DMS153 (cell line): ENCODE measurements around the gene GJA4.

Experiments
- DNase-seq: peaks from one replicate; lab custom pipeline; 2025; lab: John Stamatoyannopoulos, UW

GJA4 gene

GRCh38 chr1:34839526-34840305 lies 46.9 kb downstream of the GJA4 start:
- no peak for DNase-seq

GRCh38 chr1:34840426-34840825 lies 47.6 kb downstream of the GJA4 start:
- DNase-seq, result no peak

- no peak for DNase-seq
These were observed 49.3 kb downstream of the GJA4 start for GRCh38 chr1:34842073-34842472.

- no peak for DNase-seq
These were observed 50.2 kb downstream of the GJA4 start for GRCh38 chr1:34842952-34843371.

- DNase-seq, result no peak
These were observed 50.8 kb downstream of the GJA4 start for GRCh38 chr1:34843392-34844251.

- peak; percentile 52 for DNase-seq
These were observed 51.4 kb downstream of the GJA4 start for GRCh38 chr1:34844252-34844634.
